HepG2 (cell line): Measurements from ENCODE around the gene RAD54L.
A peak's percentile ranks its signal among the peaks of the same experiment; 100 is the strongest.

ENCODE experiments used
- EP300 ChIP-seq, 3 experiments: sonication (generic) in 1 of 3; formaldehyde crosslinking in 1 of 3; IDR thresholded peaks; 2 replicates each; pipeline versions ENCODE4 v1.5.1 to v1.6.1; 2011 to 2020; ENCODE audit warnings: low read depth in 2 of 3, low read length in 2 of 3, borderline replicate concordance in 1 of 3, improper control_type of control experiment in 1 of 3, mild to moderate bottlenecking in 1 of 3, missing genetic modification reagents in 1 of 3, moderate library complexity in 1 of 3
- NRL ChIP-seq: sonication (generic); formaldehyde crosslinking; IDR thresholded peaks from 2 replicates; pipeline ENCODE4 v1.5.0; 2020; ENCODE audit warnings: missing genetic modification reagents, mild to moderate bottlenecking, moderate library complexity, borderline replicate concordance
- POLR2A ChIP-seq, 2 experiments: IDR thresholded peaks; 2 replicates each; pipeline ENCODE4 v1.6.1; 2011; ENCODE audit warnings: low read depth in 2 of 2, low read length in 2 of 2, mild to moderate bottlenecking in 1 of 2, moderate library complexity in 1 of 2; ENCODE audit not compliant: insufficient read depth in 1 of 2
- RAD21 ChIP-seq: fragments of 450-650 bp; formaldehyde crosslinking; IDR thresholded peaks from 2 replicates; pipeline ENCODE4 v1.5.0; 2020; ENCODE audit warnings: mild to moderate bottlenecking
- SIX4 ChIP-seq: sonication (generic); formaldehyde crosslinking; IDR thresholded peaks from 2 replicates; pipeline ENCODE4 v1.4.0; 2020; ENCODE audit warnings: missing genetic modification reagents
- YEATS2 ChIP-seq: sonication (generic); formaldehyde crosslinking; IDR thresholded peaks from 2 replicates; pipeline ENCODE4 v1.4.0; 2020; ENCODE audit warnings: missing genetic modification reagents, borderline replicate concordance
- ZNF20 ChIP-seq: sonication (generic); formaldehyde crosslinking; IDR thresholded peaks from 2 replicates; pipeline ENCODE4 v1.4.0; 2020; ENCODE audit warnings: mild to moderate bottlenecking, moderate library complexity, missing genetic modification reagents
- ZNF276 ChIP-seq: sonication (generic); formaldehyde crosslinking; IDR thresholded peaks from 2 replicates; pipeline ENCODE4 v1.4.0; 2020; ENCODE audit warnings: mild to moderate bottlenecking, low read depth, missing genetic modification reagents

- TF ChIP-seq RAD21 (CRISPR knock-in tag) (no peak), NRL (CRISPR knock-in tag) (no peak), SIX4 (CRISPR knock-in tag) (no peak), YEATS2 (CRISPR knock-in tag) (no peak), EP300 (IDR thresholded peaks at IDR 0.05; ENCODE audit: low read depth in 2 of 2, low read length in 2 of 2) (no peak), EP300 (CRISPR knock-in tag; IDR thresholded peaks at IDR 0.05; ENCODE audit: borderline replicate concordance) (no peak), ZNF20 (no peak), POLR2A (IDR thresholded peaks at IDR 0.05; ENCODE audit: insufficient read depth in 1 of 2, low read depth in 2 of 2, low read length in 2 of 2) (0 out of 4 replicates have a peak, but pooled peaks of 1 of the 2 experiments have one; percentile 17), ZNF276 (no peak)
These were observed 38.3 kb downstream of the RAD54L start for GRCh38 chr1:46285730-46286477.
